GM19023 (cell line): ENCODE measurements around the gene TPST2.
"Not testable (repeated sequence)": the region's sequence is repeated elsewhere in the genome, so short reads cannot be mapped to it uniquely, and the experiment has no call there.

Experiments
- ATAC-seq: cut with Tn5 transposase; IDR thresholded peaks from one replicate; pipeline ENCODE4 v1.9.1; 2021; ENCODE audit warnings: mild to moderate bottlenecking, moderate library complexity; ENCODE audit not compliant: unreplicated experiment

Gene TPST2

DNA sequence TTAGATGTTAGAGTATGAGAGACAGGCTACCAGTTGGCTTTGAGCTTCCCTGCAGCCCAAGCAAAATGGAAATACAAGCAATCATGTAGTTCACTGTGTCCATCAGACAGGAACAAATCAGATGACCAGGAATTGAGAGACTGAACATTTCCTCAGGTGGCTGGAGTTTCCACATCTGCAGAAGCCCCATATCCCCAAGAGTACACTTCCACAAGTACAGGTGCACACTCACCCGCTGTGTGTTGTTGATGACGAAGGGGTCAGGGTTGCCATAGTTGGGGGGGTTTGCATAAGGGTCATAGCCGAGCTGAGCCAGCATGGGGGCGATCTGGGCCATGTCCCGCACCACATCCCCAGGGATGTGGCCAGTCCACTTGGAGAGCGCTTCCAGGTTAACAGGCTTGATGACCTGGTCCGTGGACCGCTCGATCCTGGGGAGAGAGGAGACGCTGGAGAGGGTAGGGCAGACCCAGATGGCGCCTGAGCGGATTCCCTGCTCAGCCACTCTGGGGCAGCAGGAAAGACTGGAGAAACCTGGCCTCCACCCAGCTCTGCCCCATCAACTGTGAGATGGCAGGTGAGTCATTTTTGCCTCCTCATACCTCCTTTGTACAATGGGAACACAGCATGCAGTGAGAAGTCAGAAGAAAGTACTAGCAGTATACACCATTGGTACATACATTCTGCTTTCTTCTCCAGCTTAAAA lies 53.7 kb downstream of the TPST2 start:
- ATAC-seq = no peak

DNA sequence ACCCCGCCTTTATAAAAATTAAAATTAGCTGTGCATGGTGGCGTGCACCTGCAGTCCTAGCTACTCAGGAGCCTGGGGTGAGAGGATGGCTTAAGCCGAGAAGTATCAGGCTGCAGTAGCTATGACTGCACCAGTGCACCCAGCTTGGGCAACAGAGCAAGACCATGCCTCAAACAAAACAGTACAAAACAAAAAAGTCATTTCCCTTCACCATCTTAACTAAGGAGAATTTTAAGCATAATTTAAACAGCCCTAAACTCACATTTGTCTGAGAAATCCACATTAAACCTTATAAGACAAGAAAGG lies 54.4 kb downstream of the TPST2 start:
- ATAC-seq = no peak

DNA sequence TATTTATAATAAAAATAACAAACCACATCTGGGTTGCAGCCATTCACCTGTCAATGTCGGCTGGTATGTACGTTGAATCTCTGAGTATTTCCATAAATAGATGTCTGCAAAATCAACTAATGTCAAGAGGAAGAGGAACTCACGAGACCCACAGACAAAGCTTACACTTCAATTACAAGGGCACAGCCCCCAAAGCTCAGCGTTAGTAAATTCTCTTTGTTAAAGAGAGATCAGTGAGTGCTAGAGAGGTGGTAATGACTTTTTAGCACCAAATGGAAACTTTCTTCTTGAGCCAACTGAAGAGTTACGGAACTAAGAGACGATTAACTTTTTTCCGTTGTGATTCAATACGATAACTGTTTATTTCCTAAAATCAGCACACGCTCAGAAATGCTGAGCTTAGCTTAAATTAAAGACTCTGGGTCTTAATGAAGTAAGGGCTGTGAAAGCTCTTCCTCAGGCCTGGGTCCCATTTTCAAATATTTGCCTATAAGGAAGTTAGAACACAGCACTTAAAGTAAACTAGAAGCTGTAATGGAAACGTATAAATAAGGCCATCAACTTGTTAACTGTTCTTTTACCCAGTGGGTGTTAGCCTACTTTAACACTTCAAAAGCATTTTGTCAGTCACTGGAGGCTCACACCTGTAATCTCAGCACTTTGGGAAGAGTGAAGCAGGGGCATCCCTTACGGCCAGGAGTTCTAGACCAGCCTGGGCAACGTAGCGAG lies 54.9 kb downstream of the TPST2 start:
- no peak for ATAC-seq

DNA sequence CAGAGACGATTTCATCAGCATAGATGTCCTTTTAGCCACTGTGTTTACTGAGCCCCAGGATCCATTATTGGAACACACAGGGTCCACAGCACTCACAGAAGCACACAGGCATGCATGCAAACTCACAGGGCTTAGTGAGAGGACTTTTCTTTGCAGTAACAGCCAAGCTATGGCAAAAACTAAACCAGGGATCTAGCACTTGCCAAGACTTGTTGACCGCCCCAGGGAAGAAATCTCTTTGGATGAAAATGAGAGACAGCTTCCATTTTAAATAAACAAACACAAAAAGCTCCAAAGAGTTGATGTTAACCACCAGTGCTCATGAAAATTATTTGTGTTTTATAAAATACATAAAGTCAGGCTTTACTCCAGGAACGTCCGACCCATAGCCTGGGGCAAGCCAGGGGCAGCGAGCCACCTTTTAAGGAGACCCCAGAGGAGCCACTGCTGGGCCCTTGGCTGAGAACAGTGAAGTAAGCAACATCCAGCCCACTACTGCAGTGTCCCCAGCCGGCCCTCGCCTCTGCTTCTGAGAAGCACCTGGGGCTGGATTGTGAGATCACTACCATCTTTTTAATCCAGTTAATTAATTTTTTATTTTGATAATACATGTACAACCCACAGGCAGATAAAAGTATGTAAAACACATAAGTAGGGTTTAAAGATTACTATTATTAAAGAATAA lies 55.6 kb downstream of the TPST2 start:
- no peak for ATAC-seq

DNA sequence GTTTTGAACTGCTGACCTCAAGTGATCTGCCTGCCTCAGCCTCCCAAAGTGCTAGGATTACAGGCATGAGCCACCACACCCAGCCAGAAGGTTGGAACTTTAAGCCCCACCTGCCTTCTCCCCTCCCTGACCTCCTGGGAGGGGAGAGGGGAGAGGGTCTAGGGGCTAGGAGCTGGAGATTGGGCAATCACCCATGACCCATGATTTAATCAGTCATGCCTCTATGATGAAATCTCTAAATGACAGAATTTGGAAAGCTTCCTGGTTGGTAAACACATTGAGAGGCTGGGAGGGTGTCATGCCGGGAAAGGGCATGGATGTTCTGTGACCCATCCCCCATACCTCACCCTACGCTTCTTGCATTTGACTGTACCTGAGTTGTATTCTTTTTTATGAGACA lies 60.6 kb downstream of the TPST2 start:
- no peak for ATAC-seq

DNA sequence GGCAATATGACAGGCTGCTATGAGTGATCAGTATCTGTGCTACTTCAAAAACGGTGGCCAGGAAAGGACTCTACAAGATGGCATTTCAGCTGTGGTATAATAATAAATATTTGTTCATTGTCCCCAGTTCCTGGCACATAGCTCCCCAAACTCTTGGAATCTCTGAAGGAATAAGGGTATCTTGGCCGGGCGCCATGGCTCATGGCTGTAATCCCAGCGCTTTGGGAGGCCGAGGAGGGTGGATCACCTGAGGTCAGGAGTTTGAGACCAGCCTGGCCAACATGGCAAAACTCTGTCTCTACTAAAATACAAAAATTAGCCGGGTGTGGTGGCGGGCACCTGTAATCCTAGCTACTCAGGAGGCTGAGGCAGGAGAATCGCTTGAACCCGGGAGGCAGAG lies 61.4 kb downstream of the TPST2 start:
- ATAC-seq = not testable (repeated sequence)

DNA sequence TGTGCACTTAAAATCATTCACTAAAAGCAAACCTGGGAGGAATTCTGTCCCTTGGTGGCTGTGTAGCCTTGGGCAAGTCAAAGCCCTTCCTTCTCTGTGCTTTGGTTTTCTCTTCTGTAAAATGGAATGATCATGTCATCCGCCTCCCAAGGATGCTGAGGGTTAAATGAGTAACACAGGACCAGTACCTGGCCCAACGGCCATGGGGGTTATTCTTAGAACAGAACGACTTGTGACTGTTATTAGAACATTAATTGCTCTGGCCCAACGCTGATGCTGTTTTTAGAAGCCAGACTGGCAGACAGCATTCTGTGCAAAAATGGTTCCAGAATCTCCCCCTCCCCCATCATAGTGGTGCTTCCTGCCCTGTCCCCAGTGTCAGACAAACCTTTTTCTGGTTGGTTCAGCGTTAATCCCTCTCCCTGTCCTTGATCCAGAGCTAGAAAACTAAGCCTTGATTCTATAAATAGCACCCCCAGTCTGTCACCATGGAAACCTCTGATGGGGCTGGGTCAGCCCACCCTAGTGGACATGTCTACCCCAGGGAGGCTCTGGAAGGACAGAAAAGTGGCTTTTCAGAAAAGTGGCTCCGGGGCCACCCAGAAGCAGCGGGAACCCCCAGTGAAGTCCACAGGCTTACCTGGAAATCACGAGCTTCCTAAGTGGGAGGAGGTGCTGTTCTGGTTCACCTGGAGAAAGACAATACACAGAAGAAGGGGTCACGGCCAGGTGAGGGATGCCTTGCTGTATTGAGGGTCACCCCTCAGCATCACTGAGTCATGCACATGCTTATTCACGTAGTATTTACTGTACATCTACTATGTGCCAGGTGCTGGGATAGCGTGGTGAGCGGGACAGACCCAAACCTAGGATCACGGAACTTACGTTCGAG lies 62.1 kb downstream of the TPST2 start:
- no peak for ATAC-seq

DNA sequence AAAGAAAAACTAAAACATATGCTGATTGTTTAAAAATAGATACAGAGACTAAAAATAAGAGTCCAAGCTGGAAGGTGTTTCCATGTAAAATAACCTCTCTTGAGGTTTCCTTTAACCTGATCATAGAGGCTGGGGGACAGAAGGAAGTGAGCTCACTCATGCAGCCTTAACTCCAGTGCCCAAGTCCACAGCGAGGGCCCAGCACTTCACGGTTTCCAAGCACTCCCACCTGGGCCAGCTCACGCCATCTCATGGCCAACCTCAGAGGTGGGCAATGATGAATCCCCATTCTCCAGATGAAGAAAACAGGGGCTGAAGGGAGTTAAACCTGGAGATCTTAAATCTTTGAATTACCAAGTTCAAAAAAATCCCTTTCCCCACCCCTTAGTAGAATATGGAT lies 62.8 kb downstream of the TPST2 start:
- ATAC-seq = no peak

DNA sequence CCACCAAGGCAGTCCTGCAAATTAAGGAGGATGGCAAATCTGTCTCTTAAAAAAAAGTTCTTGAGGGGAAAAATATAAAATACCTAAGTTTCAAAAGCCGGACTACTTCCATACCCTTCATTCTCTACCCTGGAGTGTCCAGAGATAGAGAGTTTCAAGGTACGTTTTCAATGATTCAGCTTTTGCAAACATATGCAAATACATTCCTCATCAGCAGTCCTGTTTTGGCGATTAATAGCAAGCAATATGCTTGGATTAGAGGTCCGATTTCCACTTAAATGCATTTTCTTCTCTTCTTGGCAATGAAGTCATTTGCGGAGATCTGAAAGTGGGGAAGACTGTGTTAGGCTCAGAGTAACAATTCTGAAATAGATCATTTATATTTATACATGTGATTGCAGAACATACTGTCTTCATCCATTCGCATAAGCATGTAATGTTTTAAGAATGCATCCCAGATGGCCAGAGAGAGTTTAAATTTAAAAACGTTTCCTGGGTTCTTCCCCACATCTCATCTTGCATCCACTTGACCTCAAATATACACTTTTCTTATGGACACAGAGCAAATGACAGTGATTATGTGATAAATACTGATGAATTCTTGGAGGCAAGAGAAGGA lies 63.9 kb downstream of the TPST2 start:
- ATAC-seq = no peak

DNA sequence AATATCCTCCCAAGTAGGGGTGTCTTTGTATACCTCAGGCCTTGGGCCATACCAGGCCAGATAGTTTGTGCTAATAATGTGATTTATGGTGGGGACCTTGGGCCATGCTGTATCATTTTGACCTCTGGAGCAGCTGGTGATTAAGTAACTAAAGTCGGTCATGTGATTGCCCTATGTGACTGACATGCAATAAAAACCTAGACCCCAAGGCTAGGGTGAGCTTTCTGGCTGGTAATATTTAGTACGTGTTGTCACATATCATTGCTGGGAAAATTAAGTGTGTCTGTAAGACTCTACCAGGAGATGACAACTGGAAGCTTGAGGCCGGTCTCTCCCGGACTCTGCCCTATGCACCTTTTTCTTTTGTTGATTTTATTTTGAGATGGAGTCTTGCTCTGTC lies 65.1 kb downstream of the TPST2 start:
- ATAC-seq = no peak

DNA sequence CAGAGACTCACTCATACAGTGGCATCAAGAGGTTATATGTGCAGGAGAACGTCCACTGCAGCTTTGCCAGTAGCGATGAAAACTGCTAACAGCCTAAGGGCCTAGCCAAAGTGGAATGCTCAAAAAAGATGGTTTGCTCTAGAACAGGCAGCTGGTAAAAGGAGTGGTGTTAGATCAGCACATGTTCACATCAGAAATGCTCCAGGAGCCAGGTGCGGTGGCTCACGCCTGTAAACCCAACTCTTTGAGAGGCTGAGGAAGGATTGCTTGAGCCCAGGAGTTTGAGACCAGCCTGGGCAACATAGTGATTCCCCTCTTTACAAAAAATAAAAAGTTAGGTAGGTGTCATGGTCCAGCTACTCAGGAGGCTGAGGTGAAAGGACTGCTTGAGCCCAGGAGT lies 67.3 kb downstream of the TPST2 start:
- ATAC-seq = no peak

DNA sequence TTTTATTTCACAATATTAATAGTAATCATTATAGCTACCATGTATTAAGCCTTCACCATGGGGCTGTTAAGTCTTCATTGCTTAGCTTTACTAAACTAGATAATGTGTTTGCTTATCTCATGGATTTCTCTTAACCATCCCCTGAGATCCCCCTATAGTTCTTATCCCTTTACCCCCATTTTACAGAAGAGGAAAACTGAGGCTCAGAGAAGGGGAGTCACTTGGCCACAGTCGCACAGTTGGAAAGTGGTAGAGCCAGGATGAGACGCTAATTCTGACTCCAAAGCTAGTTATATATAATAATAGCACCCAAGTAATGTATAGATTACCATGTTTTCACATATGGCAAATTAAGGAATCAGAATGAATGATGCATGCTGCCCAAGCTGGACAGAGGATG lies 67.9 kb downstream of the TPST2 start:
- ATAC-seq = no peak

DNA sequence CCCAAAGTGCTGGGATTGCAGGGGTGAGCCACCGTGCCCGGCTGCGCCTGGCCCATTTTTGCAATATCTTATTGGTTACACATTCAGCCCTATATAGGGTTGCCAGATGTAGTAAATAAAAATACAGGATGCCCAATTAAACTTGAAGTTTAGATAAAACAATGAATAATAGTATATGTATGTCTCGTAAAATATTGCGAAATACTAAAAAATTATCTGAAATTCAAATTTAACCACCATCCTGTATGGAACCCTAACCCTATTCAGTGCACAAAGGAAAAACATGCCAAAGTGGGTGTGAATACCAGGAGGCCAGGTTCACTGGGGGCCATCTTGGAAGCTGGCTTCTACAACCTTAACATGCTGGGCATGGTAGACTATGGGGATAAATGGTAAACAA lies 72.5 kb downstream of the TPST2 start:
- no peak for ATAC-seq

DNA sequence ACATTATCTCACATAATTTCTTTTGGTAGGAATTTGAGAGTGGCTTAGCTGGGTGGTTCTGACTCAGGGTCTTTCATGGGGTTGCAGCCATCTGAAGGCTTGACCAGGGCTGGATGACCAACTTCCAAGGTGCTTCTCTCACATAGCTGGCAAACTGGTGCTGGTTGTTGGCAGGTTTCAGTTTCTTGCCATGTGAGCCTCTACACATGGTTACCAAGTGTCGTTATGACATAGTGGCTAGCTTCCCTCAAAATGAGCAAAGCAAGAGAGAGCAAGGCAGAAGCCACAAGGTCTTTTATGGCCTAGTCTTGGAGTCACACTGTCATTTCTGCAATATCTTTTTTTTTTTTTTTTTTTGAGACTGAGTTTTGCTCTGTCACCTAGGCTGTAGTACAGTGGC lies 73.4 kb downstream of the TPST2 start:
- ATAC-seq = no peak

DNA sequence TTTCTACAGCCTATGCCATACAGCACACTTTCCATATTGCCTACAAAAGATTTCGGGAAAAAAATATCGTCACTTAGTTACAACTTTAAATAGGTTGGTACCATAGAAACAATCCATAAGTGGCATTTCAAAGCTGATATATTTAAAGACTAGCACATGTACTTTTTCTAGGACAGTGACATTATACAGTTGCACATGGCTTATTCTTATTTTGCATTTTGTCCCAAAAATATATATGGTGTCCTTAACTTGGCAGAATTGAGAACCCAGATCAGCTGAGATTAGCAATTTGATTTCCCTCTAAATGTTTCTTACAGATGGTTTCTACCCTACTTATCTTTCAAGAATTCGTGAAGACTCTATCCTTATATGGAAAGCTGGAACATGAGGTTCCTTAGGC lies 74.0 kb downstream of the TPST2 start:
- ATAC-seq = no peak

DNA sequence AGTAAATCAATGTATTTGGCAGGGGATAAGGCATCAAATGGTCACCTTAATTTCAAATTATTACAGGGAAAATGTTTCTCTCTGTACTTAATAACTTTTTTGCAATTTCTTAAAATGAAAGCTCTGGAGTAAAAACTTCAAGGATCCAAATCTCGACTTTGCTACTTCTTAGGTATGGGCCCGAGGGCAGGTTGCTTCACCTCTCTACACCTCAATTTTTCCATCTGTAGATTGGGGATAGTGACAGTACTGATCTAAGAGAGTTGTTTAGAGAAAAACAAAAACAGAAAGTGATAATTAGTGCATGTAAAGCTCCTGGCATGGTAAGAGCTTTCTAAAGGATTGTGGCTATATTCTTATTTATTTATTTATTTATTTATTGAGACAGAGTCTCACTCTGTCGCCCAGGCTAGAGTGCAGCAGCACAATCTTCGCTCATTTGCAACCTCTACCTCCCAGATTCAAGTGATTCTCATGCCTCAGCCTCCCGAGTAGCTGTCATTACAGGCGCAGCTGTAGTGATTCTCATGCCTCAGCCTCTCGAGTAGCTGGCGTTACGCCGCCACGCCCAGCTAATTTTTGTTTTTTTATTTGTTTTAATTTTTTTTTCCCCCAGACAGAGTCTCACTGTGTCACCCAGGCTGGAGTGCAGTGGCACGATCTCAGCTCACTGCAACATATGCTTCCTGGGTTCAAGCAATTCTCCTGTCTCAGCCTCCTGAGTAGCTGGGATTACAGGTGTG lies 75.3 kb downstream of the TPST2 start:
- ATAC-seq = no peak

DNA sequence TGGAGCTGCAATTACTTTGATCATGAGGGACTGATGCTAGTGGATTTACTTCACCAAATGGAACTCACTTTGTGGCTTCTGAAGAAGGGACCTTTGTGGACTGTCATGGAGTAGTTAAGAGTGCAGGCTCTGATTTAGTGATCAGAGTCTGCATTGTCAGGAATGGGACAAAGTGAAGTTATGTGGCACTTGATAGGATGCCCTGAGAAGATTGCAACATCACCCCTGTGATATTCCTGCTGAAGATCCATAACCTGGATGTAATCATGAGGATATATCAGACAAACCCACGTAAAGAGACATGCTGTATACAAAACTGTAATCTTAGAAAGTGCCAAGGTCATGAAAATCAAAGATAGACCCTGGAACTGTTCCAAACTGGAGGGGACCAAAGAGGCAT lies 76.1 kb downstream of the TPST2 start:
- ATAC-seq = no peak

DNA sequence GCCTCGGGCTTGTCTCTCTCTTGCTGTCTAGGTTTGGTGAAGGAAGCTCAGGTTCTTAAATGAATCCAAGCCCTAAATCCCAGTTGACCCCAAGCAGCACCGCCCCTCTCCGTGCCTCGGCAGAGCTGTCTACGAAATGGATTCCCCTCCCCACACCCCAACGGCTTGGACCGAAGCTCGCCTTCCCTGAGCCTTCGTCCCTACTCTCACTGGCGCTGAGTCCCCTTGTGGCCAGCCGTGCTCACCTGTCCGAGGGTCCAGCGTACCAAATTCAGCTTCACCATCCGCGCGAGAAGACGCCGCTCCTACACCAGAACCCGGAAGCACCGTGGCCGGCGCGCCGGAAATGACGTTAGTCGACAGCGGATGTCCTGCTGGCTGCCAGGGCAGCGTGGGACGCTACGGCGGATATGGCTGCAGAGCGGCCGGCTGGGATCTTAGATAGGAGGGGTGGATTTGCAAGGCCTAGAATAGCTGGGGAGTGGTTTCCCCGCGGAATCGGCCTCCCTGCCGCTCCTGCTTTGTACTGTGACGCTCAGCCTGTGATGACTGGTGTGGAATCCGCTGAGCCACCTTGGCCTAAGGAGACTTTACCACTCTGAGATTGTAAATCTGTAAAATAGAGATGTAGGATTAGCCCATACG lies 77.7 kb downstream of the TPST2 start, which contains the start of gene TFIP11:
Gene TFIP11, minus strand, starts transcription at position 325 of the 645 bp plus-strand sequence. CDS start 2,201 bp downstream, outside the sequence.
- ATAC-seq = peak; percentile 92

DNA sequence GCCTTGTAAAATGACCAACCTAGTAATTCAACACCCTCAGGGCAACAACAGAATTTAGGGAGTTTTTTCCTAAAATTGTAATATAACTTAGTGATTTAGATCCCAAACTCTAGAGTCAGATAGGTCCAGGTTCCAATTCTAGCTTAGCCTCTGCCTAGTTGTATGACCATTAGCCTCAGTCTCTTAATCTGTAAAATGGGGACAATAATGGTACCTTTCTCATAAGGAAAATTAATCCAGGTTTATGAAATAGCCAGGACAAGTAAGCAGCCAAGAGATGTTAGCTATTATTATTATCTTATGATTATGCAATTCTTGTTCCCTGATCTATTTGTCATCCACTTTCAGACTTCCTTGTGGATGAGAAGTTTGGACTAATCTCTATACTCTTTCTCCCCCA lies 81.8 kb downstream of the TPST2 start:
- no peak for ATAC-seq

DNA sequence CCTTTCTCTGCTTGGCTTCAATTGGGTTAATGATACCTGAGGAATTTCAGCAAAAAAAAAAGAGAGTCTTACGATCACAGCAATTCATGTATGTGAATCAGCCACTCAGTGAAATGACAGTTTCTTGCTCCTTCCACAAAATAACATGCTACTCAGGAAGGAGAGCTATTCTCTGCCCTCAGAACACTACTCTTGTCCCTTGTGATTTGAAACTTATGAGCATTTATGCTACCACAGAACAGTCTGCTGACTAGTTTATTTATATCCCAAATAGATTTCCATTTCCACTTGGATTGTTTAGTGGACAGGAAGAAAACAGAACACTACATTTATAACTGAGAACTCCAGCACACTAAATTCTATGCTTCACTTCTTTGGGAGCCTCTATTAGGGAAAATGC lies 86.2 kb downstream of the TPST2 start:
- ATAC-seq = no peak
